Measurements from ENCODE around the gene SHFL. TPM values are rescaled to one million over a fixed set of nuclear protein-coding genes. Genes with fewer than 3 reads are reported as not detected.
A peak's percentile ranks its signal among the peaks of the same experiment; 100 is the strongest.

The SHFL gene
- total RNA-seq, 2 experiments from 2014 or later: 21.9 to 28.5 TPM

- POLR2A ChIA-PET: interaction anchor here (0.5 to 0.6 kb wide), 3 partner anchors 10 to 43 kb away, joined by 3 to 5 read pairs (median 4); partner anchors contain the start of genes ANGPTL6 and P2RY11
- CTCF ChIA-PET (ENCODE audit: unreplicated experiment): no interaction called here
- Histone ChIP-seq H4K20me1 (ENCODE audit: insufficient read depth, low read length) (no peaks in the 10 kb centered on the region), H3K27ac (ENCODE audit: low read depth, low read length, poor library complexity, severe bottlenecking) (peak overlapping the region; percentile 62), H3K4me3 (ENCODE audit: low read depth, low read length, poor library complexity, severe bottlenecking) (peak overlapping the region; percentile 9), H2AFZ (ENCODE audit: low read length) (peak overlapping the region; percentile 31; the same call in 1 of the 2 replicates), H3K4me1 (ENCODE audit: insufficient read depth, low read length, poor library complexity, severe bottlenecking) (peaks cover 31% of the 10 kb centered on the region), H3K9me3 (ENCODE audit: low read length) (no peaks in the 10 kb centered on the region), H3K79me2 (ENCODE audit: insufficient read depth, low read depth, low read length) (no peaks in the 10 kb centered on the region), H3K9me2 (ENCODE audit: insufficient read depth, low read length) (no peaks in the 10 kb centered on the region), H3K36me3 (ENCODE audit: insufficient read depth, low read length) (peaks cover 9% of the 10 kb centered on the region), H3K4me2 (ENCODE audit: low read length) (peak overlapping the region; percentile 58)
- BruUV-seq (replicated peaks): TSS peak; percentile 60
- intact Hi-C loops (cut with micrococcal nuclease; ENCODE audit: unreplicated experiment): no loop called here
- TF ChIP-seq EZH2phosphoT487 (IDR thresholded peaks at IDR 0.05; ENCODE audit: borderline replicate concordance, low read depth, low read length): no peak
- TF ChIP-seq CTCF (conservative IDR thresholded peaks at IDR 0.05; ENCODE audit: low read length): no peak
- peak; percentile 84 for DNase-seq (ENCODE audit: low spot score)
Measured at GRCh38 chr19:10091895-10092641, 6.0 kb downstream of the SHFL start.

- Histone ChIP-seq H3K79me2 (ENCODE audit: insufficient read depth, low read depth, low read length) (no peaks in the 10 kb centered on the region), H3K4me2 (ENCODE audit: low read length) (peak overlapping the region; percentile 58; the same call in 1 of the 2 replicates), H2AFZ (ENCODE audit: low read length) (no peak overlapping the region), H3K36me3 (ENCODE audit: insufficient read depth, low read length) (peaks cover 9% of the 10 kb centered on the region), H3K9me2 (ENCODE audit: insufficient read depth, low read length) (no peaks in the 10 kb centered on the region), H3K4me1 (ENCODE audit: insufficient read depth, low read length, poor library complexity, severe bottlenecking) (peaks cover 33% of the 10 kb centered on the region), H4K20me1 (ENCODE audit: insufficient read depth, low read length) (no peaks in the 10 kb centered on the region), H3K27ac (ENCODE audit: low read depth, low read length, poor library complexity, severe bottlenecking) (peak overlapping the region; percentile 62), H3K4me3 (ENCODE audit: low read depth, low read length, poor library complexity, severe bottlenecking) (no peak overlapping the region), H3K9me3 (ENCODE audit: low read length) (no peaks in the 10 kb centered on the region)
- DNase-seq (ENCODE audit: low spot score): no peak
- POLR2A ChIA-PET: interaction anchor here (0.5 to 0.6 kb wide), 2 partner anchors 19 to 44 kb away, joined by 3 to 5 read pairs; partner anchors contain the start of gene P2RY11
- no TSS peak for BruUV-seq (replicated peaks)
- TF ChIP-seq EZH2phosphoT487 (IDR thresholded peaks at IDR 0.05; ENCODE audit: borderline replicate concordance, low read depth, low read length) (no peak), CTCF (conservative IDR thresholded peaks at IDR 0.05; ENCODE audit: low read length) (no peak)
- intact Hi-C loops (cut with micrococcal nuclease; ENCODE audit: unreplicated experiment): no loop called here
- CTCF ChIA-PET (ENCODE audit: unreplicated experiment): no interaction called here
Measured at GRCh38 chr19:10092648-10093294, 6.7 kb downstream of the SHFL start.
